Measurements from ENCODE around the gene SYT3. TPM values are rescaled to one million over a fixed set of nuclear protein-coding genes. Genes with fewer than 3 reads are reported as not detected.
A peak's percentile ranks its signal among the peaks of the same experiment; 100 is the strongest.

The SYT3 gene
- total and polyA plus RNA-seq, 5 experiments from 2014 or later = 0.51 to 2.7 (median 1.7) TPM

DNA sequence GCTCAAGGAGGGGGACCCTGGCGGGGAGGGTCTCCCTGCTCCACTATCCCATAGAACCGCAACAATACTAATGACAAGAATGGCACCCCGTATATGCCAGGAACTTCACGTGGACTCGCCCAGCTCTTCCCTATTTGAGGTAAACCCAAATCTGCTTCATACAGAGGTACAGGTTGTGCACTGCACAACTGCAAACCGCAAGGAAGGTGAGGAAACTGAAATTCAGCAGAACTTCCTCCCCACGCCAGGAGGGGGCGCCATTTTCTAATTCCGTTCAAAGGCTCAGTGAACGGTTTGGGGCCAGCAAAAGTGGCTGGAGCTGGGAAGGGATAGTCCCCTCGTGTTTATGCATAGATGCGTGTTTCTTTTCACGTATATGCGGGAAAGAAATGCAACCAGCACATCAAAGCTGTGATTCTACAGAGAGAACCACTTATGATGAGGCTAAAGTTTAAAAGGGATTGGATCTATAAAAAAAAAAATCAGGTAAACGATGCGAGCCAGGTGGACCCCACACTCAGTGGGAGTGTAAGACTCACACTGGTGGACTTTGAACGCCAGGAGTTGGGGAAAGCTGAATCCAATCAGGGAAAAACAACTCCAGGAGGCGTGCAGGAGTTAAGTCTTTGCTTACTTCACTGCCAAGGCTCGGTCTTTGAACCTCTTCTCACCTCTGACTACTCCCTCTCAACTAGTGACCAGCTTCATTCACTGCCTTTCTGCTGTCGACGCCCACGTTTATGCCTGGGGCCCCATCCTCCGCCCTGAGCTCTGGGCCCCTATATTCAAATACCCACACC lies 29.8 kb upstream of the SYT3 start:
- Mint-ChIP-seq H3K27me3 (peaks cover 27 to 65% (median 39%) of the 10 kb centered on the region in 5 donors), H3K4me1 (peaks cover 0 to 6% (median 3%) of the 10 kb centered on the region in 4 donors), H3K9me3 (peaks cover 0 to 3% (median 0%) of the 10 kb centered on the region in 9 donors), H3K4me3 (peak overlapping the region in 4 of 10 donors; percentile 19 to 33 (median 20)), H3K27ac (peak overlapping the region in 2 of 10 donors; percentile 13 to 40), H3K36me3 (peaks cover 0 to 5% (median 0%) of the 10 kb centered on the region in 3 donors)
- POLR2A ChIA-PET = no interaction called here
- ATAC-seq (no peak), DNase-seq (peak in 7 of 10 donors; percentile 19 to 48 (median 46))

DNA sequence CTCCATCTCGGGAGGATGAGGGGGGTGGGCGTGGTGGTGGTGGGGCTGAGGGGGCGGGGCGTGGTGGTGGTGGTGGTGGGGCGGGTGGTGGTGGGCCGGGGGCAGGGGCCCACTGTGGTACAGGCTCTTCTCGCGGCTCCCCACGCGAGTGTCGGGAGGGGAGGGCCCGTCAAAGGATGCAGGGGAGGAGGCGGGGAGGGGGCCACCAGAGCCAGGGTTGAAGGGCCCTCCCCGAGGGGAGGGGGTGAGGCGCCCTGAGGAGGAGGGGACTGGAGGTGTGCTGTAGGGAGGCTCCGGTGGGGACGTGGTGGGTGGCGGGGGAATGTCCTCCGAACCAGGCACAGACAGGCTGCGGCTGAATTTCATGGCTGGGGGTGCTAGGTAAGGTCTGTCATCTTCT lies 29.2 kb upstream of the SYT3 start:
- Mint-ChIP-seq H3K36me3 (peaks cover 0 to 7% (median 0%) of the 10 kb centered on the region in 3 donors), H3K9me3 (peaks cover 0 to 3% (median 0%) of the 10 kb centered on the region in 9 donors), H3K4me1 (peaks cover 0 to 6% (median 3%) of the 10 kb centered on the region in 4 donors), H3K4me3 (peak overlapping the region in 3 of 10 donors; percentile 19 to 33 (median 22)), H3K27me3 (peaks cover 27 to 65% (median 39%) of the 10 kb centered on the region in 5 donors), H3K27ac (peak overlapping the region in 1 of 10 donors; percentile 40)
- no peak for DNase-seq
- no peak for ATAC-seq
- POLR2A ChIA-PET = no interaction called here

DNA sequence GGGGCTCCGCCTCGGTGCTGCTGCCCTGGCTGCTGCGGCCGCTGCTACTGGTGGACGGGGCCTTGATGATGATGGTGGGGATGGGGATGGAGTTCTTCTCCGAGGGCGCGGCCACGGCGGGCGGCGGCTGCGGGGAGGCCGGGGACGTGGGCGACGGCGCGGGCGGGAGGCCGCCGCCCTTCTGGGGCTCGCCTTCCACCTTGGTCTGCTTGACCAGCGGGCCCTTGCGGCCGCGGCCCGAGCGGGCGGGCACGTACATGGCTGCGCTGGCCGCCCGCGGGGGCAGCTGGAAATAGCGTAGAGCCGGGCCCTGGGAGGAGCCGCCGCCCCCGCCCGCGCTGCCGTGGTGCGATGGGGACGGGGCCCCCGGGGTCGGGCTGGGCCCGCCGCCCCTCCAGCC lies 28.7 kb upstream of the SYT3 start:
- peaks cover 0 to 6% (median 3%) of the 10 kb centered on the region in 4 donors for H3K4me1 Mint-ChIP-seq
- peaks cover 0 to 4% (median 0%) of the 10 kb centered on the region in 9 donors for H3K9me3 Mint-ChIP-seq
- H3K27ac Mint-ChIP-seq = no peak overlapping the region
- no peak for DNase-seq
- POLR2A ChIA-PET = interaction anchor here (1.2 kb wide), 1 partner anchor 10 kb away, joined by 3 read pairs; no protein-coding TSS in a partner anchor
- ATAC-seq = no peak
- H3K27me3 Mint-ChIP-seq = peaks cover 26 to 65% (median 39%) of the 10 kb centered on the region in 5 donors
- no peak overlapping the region for H3K4me3 Mint-ChIP-seq
- peaks cover 0 to 7% (median 0%) of the 10 kb centered on the region in 3 donors for H3K36me3 Mint-ChIP-seq

DNA sequence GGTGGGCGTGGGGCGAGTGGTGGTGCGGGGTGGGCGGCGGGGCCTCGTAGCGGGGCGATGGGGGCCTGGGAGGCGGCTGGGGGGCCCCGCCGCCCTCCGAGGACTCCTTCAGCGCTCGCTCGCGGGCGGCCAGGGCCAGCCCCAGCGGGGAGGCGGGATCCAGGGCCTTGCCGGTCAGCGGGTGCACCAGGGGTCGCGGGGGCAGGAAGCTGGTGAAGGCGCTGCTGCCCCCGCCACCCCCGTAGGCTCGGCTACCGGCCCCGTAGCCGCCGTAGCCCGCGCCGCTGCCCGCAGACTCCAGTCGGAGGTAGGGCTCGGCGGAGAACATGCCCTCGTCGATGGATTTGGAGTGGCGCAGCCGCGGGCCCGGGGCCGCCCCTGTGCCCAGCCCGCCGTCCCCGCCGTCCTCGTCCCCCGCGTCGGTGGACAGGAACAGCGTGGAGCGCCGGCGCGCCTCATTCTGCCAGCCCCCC lies 28.1 kb upstream of the SYT3 start:
- peaks cover 23 to 65% (median 39%) of the 10 kb centered on the region in 5 donors for H3K27me3 Mint-ChIP-seq

DNA sequence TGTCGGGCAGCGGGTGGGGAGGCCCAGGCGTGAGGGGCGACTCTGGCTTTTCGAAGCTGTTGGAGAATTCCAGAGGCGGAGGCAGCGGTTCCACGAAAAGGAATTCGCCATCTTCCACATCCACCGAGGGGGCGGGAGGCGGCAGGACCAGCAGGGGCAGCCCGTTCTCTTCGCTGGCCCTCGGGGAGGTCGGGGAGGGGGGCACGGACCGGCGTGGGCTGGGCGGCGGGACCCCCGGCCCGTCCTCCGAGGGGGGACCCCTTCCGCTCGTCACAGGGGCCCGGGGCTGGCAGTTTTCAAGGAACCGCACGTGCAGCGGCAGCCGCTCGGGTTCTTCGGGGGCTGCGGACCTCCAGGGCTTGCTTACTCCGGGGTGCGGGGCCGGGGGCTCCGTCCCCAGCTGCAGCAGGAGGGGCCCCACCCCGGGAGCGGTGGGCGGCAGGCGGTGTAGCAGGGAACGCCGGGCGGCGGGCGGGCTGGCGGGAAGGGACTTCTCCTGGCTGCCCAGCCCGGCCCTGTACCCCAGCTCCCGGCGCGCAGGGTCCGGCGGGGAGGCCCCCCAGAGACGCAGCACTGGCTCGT lies 27.6 kb upstream of the SYT3 start:
- POLR2A ChIA-PET = interaction anchor here (1.2 kb wide), 1 partner anchor 9 kb away, joined by 3 read pairs; no protein-coding TSS in a partner anchor
- DNase-seq (no peak), ATAC-seq (peak in 1 of 2 donors; percentile 29)
- Mint-ChIP-seq H3K27me3 (peaks cover 23 to 65% (median 41%) of the 10 kb centered on the region in 5 donors), H3K36me3 (peaks cover 0 to 4% (median 0%) of the 10 kb centered on the region in 3 donors), H3K9me3 (peaks cover 0 to 5% (median 0%) of the 10 kb centered on the region in 9 donors), H3K4me1 (peaks cover 0 to 6% (median 2%) of the 10 kb centered on the region in 4 donors), H3K4me3 (no peak overlapping the region), H3K27ac (no peak overlapping the region)

More for the DNA sequence above, 28.1 kb upstream of the SYT3 start:
- Mint-ChIP-seq H3K4me1 (peaks cover 0 to 6% (median 2%) of the 10 kb centered on the region in 4 donors), H3K27ac (no peak overlapping the region), H3K36me3 (peaks cover 0 to 4% (median 0%) of the 10 kb centered on the region in 3 donors), H3K9me3 (peaks cover 0 to 5% (median 0%) of the 10 kb centered on the region in 9 donors), H3K4me3 (no peak overlapping the region)
- POLR2A ChIA-PET = interaction anchor here (1.2 kb wide), 1 partner anchor 10 kb away, joined by 3 read pairs; no protein-coding TSS in a partner anchor
- ATAC-seq = peak; percentile 33 to 44
- no peak for DNase-seq

DNA sequence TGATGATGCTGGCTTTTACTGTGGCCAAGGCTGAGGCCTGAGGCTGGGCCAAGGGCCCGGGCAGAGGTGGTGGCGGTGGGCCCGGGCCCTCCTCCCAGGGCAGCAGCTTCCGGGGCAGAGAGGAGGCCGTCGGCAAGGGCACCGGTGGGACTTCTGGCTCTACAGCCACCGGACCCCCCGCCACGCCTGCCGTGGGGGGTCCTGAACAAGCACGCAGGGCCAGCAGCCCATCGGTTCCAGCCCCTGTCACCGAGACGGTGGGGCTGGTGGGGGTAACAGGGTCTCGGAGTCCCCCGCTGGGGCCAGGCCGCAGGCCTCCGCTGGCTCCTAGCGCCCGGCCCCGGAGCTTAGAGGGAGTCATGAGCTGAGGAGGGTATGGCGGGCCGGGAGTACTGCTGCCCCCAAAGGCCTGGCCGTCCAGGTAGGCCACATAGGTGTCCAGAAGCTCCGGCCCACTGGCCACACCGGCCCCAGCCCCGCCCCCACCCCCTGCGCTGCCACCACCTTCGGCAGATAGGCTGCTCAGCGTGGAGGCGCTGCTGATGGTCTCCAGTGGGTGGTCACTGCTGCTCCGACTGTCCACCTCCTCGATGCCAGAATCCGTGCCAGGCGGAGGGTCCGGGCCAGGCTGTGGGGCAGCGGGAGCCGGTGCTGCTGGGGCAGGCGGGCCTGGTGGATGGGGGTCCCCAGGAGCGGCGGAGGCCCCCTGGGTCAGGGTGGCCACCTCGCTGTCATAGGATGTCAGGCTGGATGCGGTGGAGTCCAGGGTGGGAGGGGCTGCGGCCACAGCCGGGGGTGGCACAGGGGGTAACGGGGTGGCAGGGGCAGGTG lies 26.9 kb upstream of the SYT3 start:
- ATAC-seq (no peak), DNase-seq (no peak)
- peaks cover 0 to 5% (median 0%) of the 10 kb centered on the region in 9 donors for H3K9me3 Mint-ChIP-seq
- POLR2A ChIA-PET = no interaction called here
- peaks cover 0 to 4% (median 0%) of the 10 kb centered on the region in 3 donors for H3K36me3 Mint-ChIP-seq
- peaks cover 0 to 6% (median 2%) of the 10 kb centered on the region in 4 donors for H3K4me1 Mint-ChIP-seq
- peaks cover 20 to 63% (median 35%) of the 10 kb centered on the region in 5 donors for H3K27me3 Mint-ChIP-seq
- H3K27ac Mint-ChIP-seq = no peak overlapping the region
- peak overlapping the region in 3 of 10 donors; percentile 24 to 43 (median 34) for H3K4me3 Mint-ChIP-seq

DNA sequence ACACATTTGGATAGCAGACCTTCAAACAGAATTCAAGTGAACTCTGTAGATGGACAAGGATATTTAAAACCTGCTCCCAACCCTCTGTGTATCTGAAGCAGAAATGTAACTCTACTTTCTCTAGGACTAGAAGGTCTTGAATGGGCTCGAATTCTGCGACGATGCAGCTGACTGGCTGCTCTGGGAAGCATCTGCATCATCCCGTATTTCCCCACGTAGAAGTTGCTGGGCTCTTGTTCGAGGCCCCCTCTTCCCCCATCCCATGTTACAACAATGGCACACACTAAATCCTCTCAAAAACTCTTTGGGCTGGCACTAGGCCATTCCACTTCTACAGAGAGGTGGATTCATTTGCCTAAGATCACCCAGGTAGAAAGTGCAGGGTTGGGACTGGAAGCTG lies 24.5 kb upstream of the SYT3 start:
- ATAC-seq (no peak), DNase-seq (no peak)
- no peak overlapping the region for H3K4me3 Mint-ChIP-seq
- peaks cover 0 to 2% (median 0%) of the 10 kb centered on the region in 3 donors for H3K36me3 Mint-ChIP-seq
- peaks cover 18 to 56% (median 32%) of the 10 kb centered on the region in 5 donors for H3K27me3 Mint-ChIP-seq
- H3K4me1 Mint-ChIP-seq = peaks cover 0 to 9% (median 6%) of the 10 kb centered on the region in 4 donors
- peaks cover 0 to 3% (median 0%) of the 10 kb centered on the region in 9 donors for H3K9me3 Mint-ChIP-seq
- POLR2A ChIA-PET = no interaction called here
- no peak overlapping the region for H3K27ac Mint-ChIP-seq

DNA sequence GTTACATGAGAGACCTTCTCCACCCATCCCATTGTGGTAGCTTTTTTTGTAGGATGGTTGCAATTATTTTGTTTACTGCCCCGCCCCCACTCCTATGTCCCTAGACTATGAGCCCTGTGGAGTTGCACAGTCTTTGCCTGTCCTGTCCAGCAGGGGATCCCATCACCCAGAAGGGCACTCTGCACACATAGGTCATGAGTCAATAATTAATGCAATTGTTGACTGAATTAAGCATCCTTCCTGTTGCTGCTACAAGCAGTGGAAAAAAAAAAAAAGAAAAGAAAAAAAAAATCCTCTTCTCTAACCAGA lies 23.8 kb upstream of the SYT3 start:
- peaks cover 18 to 55% (median 32%) of the 10 kb centered on the region in 5 donors for H3K27me3 Mint-ChIP-seq
- DNase-seq (no peak), ATAC-seq (no peak)
- no peak overlapping the region for H3K4me3 Mint-ChIP-seq
- H3K9me3 Mint-ChIP-seq = peaks cover 0 to 4% (median 0%) of the 10 kb centered on the region in 9 donors
- POLR2A ChIA-PET = no interaction called here
- H3K36me3 Mint-ChIP-seq = peaks cover 0 to 2% (median 0%) of the 10 kb centered on the region in 3 donors
- H3K27ac Mint-ChIP-seq = no peak overlapping the region
- peaks cover 3 to 11% (median 8%) of the 10 kb centered on the region in 4 donors for H3K4me1 Mint-ChIP-seq

DNA sequence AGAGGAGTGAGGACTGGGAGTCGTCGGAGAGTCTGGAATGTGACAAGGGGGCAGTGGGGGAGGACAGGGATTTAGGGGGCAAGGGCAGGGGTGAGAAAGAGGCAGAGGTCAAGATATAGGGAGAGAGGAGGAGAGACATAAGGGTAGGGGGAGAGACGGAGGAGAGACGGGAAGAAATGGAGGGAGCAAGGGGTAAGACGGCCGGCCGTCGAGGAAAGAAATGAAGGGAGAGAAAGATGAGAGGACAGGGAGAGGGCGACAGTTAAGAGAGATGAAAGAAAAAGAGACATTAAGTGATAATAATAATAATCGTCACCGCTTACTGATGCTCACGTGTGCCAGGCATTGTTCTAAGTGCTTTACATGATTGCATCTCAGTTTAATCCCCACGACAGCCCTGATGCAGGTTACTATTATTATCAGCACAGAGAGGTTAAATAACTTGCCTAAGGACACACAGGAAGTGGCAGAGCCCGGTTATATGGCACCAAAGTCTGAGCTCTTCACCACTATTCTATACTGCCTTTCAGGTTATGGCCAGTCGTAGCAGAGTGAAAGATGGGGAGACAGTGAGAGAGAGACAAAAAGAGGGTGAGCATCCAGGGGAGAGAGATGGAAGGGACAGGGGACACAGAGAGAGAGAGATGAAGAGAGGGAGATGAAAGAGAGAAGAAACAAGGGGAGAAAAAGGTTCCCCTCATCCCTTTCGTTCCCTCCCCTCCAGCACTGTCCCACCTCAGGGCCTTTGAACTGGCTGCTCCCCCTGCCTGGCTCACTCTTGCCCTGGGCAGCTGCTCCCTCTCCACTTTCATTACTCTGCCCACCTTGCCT lies 23.2 kb upstream of the SYT3 start:
- Mint-ChIP-seq H3K36me3 (peaks cover 0 to 2% (median 0%) of the 10 kb centered on the region in 3 donors), H3K27ac (no peak overlapping the region), H3K9me3 (peaks cover 0 to 9% (median 0%) of the 10 kb centered on the region in 9 donors), H3K27me3 (peaks cover 21 to 60% (median 37%) of the 10 kb centered on the region in 5 donors), H3K4me3 (peak overlapping the region in 1 of 10 donors; percentile 32), H3K4me1 (peaks cover 8 to 17% (median 13%) of the 10 kb centered on the region in 4 donors)
- POLR2A ChIA-PET = interaction anchor here (0.5 kb wide), 1 partner anchor 715 kb away, joined by 4 read pairs; no protein-coding TSS in a partner anchor
- DNase-seq = no peak
- no peak for ATAC-seq

DNA sequence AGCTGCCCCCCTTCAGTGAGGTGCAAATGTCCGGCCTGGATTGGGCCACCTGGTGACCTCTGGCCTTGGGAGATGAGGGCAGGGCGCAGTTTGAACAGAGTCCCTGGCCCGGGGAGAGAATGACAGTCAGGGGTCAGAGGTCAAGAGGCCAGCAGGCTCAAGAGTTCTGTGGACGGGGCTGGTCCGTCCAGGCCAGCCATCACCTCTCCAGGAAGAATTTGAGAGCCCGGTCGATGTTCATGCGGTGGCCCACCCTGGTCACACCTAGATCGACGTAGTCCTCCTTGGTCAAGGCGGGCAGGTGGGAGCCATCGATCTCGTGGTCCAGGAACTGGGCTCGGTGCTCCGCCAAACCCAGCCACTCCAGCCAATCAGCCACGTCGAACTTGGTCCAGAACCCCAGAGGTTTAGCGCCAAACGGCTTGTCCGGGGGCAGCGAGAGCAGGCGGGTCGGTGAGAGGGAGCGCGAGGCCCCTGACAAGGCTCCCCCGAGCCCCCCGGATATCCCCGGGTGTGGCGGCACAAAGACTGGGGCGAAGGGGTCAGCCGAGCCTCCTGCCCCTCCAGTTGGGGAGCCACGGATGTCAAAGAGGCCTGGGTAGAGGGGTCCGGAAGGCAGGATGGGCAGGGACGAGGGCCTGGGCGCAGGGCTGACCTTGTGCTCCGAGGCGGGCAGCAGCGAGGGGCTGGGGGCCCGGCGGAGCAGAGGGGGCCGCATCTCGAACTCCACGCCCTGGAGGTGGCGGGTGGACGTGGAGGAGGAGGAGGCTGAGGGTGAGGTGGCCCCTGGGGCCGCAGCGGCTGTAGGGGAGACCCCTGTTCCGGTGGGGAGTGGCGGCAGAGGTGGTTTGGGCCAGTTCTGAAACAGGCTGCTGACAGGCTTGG lies 22.3 kb upstream of the SYT3 start:
- H3K4me3 Mint-ChIP-seq = peak overlapping the region in 1 of 10 donors; percentile 32
- H3K9me3 Mint-ChIP-seq = peaks cover 0 to 18% (median 6%) of the 10 kb centered on the region in 9 donors
- H3K27me3 Mint-ChIP-seq = peaks cover 21 to 69% (median 42%) of the 10 kb centered on the region in 5 donors
- POLR2A ChIA-PET = interaction anchor here (0.5 kb wide), 1 partner anchor 714 kb away, joined by 4 read pairs; no protein-coding TSS in a partner anchor
- peaks cover 14 to 23% (median 18%) of the 10 kb centered on the region in 4 donors for H3K4me1 Mint-ChIP-seq
- H3K36me3 Mint-ChIP-seq = peaks cover 0 to 5% (median 0%) of the 10 kb centered on the region in 3 donors
- DNase-seq (no peak), ATAC-seq (no peak)
- H3K27ac Mint-ChIP-seq = peak overlapping the region in 1 of 10 donors; percentile 9
